SJSA1 (cell line): ENCODE data around the gene STAP2. TPM values are rescaled to one million over a fixed set of nuclear protein-coding genes. Genes with fewer than 3 reads are reported as not detected.
"Not testable (repeated sequence)": the region's sequence is repeated elsewhere in the genome, so short reads cannot be mapped to it uniquely, and the experiment has no call there.

ENCODE experiments used
- DNase-seq, 2 experiments: peaks; one replicate each; pipeline ENCODE4 v3.0.0-alpha.2; 2015 to 2020; ENCODE audit warnings: low spot score in 2 of 2, low read depth in 1 of 2
- H3K27ac ChIP-seq: fragments of 250-450 bp; sonication (Bioruptor Pico); 2 replicates; pipeline ENCODE4 v1.5.1; 2020; ENCODE audit warnings: mild to moderate bottlenecking, moderate library complexity
- H3K27me3 ChIP-seq: fragments of 250-450 bp; sonication (Bioruptor Pico); replicated peaks from 2 replicates; pipeline ENCODE4 v1.5.1; 2020; ENCODE audit warnings: mild to moderate bottlenecking, moderate library complexity
- H3K36me3 ChIP-seq: fragments of 250-450 bp; sonication (Bioruptor Pico); 2 replicates; pipeline ENCODE4 v1.5.1; 2020; ENCODE audit warnings: mild to moderate bottlenecking
- H3K4me1 ChIP-seq: fragments of 250-450 bp; sonication (Bioruptor Pico); replicated peaks from 2 replicates; pipeline ENCODE4 v1.6.1; 2021; ENCODE audit warnings: mild to moderate bottlenecking
- H3K4me3 ChIP-seq: fragments of 250-450 bp; sonication (Bioruptor Pico); 2 replicates; pipeline ENCODE4 v1.5.1; 2020; ENCODE audit warnings: mild to moderate bottlenecking
- H3K9me3 ChIP-seq: fragments of 250-450 bp; sonication (Bioruptor Pico); replicated peaks from 2 replicates; pipeline ENCODE4 v1.5.1; 2020; ENCODE audit warnings: mild to moderate bottlenecking
- total RNA-seq: library from RNA; depleted of rRNA; stranded (reverse); fragments of >200 nt; shearing (Covaris generic); gene quantifications from 2 replicates; pipeline ENCODE4 v1.2.3, GENCODE V29; 2014

Gene STAP2
- total RNA-seq, 1 experiment from 2014 or later: 3.1 TPM

DNA sequence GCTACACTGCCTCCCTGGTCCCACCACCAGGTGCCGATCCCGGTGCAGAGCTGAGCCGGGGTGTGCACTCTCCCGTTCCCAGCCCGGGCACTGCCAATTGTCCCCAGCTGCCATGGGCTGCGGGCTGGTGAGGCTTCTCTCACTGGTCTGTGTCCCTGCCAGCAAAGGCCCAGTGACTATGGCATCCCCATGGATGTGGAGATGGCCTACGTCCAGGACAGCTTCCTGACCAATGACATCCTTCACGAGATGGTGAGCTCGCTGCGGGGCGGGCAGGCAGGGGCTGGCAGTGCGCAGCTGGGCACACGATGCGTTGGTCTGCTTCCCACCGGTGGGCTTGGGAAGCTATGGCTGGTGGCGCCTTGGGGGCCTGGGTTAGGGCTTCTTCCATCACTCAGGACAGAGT, 19.3 kb upstream of the STAP2 start:
- Histone ChIP-seq H3K27me3 (no peaks in the 10 kb centered on the region), H3K4me3 (no peak overlapping the region), H3K4me1 (no peaks in the 10 kb centered on the region), H3K27ac (no peak overlapping the region), H3K36me3 (peaks cover 67% of the 10 kb centered on the region), H3K9me3 (no peaks in the 10 kb centered on the region)
- peak in 1 of 2 experiments; percentile 41 for DNase-seq

DNA sequence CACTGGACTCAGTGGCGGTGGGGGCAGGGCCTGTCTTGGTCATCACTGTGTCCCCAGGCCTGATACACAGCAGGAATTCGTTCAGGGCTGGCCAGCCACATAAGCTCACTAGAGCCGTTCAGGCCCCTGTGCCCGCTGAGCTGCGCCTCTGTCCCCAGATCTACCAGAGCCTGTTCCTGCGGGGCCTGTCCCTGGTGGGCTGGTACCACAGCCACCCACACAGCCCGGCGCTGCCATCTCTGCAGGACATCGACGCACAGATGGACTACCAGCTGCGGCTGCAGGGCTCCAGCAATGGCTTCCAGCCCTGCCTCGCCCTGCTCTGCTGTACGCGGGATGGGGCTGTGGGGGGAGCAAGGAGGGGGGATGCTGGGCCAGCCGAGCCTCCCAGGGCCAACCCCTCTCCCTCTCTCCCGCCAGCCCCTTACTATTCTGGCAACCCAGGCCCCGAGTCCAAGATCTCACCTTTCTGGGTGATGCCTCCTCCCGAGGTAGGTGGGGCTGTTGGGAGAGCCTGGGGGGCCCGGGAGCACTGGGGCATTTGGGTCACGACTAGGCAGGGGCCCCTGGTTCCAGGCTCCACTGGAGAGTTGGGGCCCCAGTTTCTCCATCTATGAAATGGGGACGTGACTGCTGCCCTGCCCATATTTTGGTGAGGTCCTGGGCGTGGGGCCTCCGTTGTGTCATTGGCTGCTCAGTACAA, 18.6 kb upstream of the STAP2 start:
- Histone ChIP-seq H3K27ac (no peak overlapping the region), H3K27me3 (no peaks in the 10 kb centered on the region), H3K4me1 (no peaks in the 10 kb centered on the region), H3K9me3 (no peaks in the 10 kb centered on the region), H3K4me3 (no peak overlapping the region), H3K36me3 (peaks cover 63% of the 10 kb centered on the region)
- DNase-seq: peak in 1 of 2 experiments; percentile 45

DNA sequence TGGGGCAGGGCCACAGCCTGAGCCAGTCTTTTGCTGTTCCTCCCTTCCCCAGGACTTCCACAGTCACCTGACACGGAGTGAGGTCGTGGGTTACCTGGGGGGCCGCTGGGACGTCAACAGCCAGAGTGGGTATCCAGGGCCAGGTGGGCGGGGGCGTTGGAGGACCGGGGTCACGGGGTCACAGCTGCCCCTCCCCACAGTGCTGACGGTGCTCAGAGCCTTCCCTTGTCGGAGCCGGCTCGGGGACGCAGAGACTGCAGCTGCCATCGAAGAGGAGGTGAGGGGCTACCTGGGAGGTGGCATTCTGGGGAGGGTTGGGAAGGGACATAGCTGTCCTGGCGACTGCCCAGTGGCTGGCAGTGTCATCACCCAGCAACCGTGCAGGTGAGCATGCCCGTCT, 16.3 kb upstream of the STAP2 start:
- Histone ChIP-seq H3K27ac (no peak overlapping the region), H3K4me1 (no peaks in the 10 kb centered on the region), H3K36me3 (peaks cover 40% of the 10 kb centered on the region), H3K9me3 (no peaks in the 10 kb centered on the region), H3K4me3 (no peak overlapping the region), H3K27me3 (no peaks in the 10 kb centered on the region)
- DNase-seq: peak in 1 of 2 experiments; percentile 37

DNA sequence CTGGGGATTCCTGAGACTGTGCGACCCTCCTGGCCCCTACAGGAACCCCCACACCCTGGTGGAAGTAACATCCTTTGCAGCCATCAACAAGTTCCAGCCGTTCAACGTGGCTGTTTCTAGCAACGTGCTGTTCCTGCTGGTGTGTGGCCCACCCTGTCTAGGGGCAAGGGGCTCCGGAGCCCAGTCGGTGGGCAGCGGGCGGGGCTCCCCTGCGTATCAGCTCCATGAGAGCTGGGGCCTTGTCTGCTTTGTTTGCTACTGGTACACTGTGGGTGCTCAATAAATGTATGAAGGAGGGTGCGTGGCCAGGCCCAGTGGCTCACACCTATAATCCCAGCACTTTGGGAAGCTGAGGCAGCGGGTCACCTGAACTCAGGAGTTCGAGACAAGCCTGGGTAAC, 15.7 kb upstream of the STAP2 start:
- H3K27me3 ChIP-seq: no peaks in the 10 kb centered on the region
- no peak for DNase-seq
- no peaks in the 10 kb centered on the region for H3K4me1 ChIP-seq
- H3K4me3 ChIP-seq: no peak overlapping the region
- no peak overlapping the region for H3K27ac ChIP-seq
- H3K36me3 ChIP-seq: peaks cover 34% of the 10 kb centered on the region
- H3K9me3 ChIP-seq: no peaks in the 10 kb centered on the region

DNA sequence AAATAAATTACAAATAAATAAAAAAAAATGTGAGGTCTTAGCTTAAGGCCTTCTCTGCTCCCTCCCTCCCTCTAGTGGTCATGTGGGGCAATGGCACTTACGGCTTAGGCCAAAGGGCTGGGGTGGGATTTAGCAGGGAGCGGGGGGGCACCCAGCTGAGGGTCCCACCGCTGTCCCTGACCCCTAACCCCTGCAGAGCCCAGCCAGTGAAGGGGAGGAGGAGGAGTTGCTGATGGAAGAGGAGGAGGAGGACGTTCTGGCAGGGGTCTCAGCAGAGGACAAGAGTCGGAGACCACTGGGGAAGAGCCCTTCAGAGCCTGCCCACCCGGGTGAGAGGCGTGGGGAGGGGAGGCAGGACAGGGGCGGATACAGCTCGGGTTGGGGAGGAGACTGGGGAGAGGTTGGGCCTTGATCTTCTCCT, 14.1 kb upstream of the STAP2 start:
- no peaks in the 10 kb centered on the region for H3K27me3 ChIP-seq
- no peaks in the 10 kb centered on the region for H3K9me3 ChIP-seq
- peaks cover 18% of the 10 kb centered on the region for H3K36me3 ChIP-seq
- H3K4me1 ChIP-seq: no peaks in the 10 kb centered on the region
- no peak overlapping the region for H3K27ac ChIP-seq
- peak; percentile 46 to 75 for DNase-seq
- no peak overlapping the region for H3K4me3 ChIP-seq

DNA sequence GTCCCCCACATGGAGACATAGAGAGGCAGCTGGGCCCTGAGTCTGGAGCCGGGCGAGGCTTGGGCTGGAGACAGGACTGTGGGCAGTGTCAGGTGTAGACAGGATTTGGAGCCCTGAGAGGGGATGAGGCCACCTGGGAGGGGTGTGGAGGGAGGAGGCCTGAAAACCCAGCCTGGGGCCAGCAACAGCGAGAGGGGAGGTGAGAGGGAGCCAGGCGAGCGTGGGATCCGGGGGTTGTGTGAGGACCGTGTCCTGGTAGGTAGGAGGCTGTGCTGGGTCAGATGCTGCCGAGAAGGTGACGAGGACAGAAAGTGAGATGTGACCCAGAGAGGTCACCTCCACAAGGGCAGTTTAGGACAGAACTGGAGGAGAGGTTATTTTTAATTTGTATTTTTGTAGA, 12.1 kb upstream of the STAP2 start:
- DNase-seq: peak in 1 of 2 experiments; percentile 40
- Histone ChIP-seq H3K9me3 (no peaks in the 10 kb centered on the region), H3K27ac (no peak overlapping the region), H3K36me3 (peaks cover 6% of the 10 kb centered on the region), H3K27me3 (no peaks in the 10 kb centered on the region), H3K4me1 (no peaks in the 10 kb centered on the region), H3K4me3 (no peak overlapping the region)

DNA sequence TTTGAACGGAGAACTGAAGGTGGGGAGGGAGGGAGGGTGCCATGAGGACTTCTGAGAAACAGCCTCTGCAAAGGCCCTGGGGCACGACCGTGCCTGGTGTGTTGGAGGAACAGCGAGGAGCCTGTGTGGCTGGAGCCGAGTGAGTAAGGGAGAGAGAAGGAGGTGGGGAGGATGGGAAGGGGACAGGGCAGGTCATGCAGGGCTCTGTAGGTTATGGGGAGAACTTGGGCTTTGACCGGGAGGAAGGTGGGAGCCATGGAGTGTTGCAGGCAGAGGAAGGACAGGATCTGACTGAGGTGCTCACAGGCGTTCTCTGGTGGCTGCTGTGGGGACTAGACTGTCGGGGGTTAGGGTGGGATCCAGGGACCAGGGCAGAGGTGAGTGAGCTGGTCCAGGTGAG, 11.5 kb upstream of the STAP2 start:
- peaks cover 6% of the 10 kb centered on the region for H3K36me3 ChIP-seq
- H3K27ac ChIP-seq: no peak overlapping the region

DNA sequence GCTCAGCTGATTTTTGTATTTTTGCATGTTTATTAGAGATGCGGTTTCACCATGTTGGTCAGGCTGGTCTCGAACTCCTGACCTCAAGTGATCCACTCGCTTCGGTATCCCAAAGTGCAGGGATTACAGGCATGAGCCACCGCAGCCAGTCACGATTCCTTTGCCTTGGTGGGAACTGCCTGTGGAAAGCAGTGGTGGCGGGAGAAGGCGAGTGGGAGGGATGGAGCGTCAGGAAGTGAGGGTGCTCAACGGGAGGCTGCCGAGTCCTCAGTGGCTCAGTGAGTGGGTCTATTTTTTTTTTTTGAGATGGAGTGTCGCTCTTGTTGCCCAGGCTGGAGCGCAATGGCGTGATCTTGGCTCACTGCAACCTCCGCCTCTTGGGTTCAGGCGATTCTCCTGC, 10.6 kb upstream of the STAP2 start:
- not testable (repeated sequence) for H3K27me3 ChIP-seq, H3K27ac ChIP-seq, H3K36me3 ChIP-seq, H3K4me3 ChIP-seq, H3K4me1 ChIP-seq, DNase-seq, H3K9me3 ChIP-seq

More for the DNA sequence above, 11.5 kb upstream of the STAP2 start:
- Histone ChIP-seq H3K4me1 (no peaks in the 10 kb centered on the region), H3K4me3 (no peak overlapping the region), H3K27me3 (no peaks in the 10 kb centered on the region), H3K9me3 (no peaks in the 10 kb centered on the region)
- DNase-seq: no peak

DNA sequence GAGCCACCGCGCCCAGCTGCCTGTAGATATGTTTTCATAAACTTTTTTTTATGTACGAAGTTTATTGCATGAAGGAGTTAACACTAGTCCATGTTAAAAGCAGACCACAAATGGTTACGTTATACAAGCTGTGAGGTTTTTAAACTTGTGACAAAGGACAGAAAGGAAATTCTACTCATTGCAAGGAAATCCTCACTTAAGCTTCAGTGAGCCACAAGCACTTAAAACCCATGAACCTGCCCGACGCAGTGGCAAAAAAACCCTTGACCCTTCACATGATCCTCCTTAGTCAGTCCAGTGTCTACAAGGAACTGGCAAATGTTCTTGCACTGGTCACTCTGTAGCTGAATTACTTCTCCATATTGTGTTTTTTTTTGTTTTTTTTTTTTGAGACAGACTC, 8.9 kb upstream of the STAP2 start:
- Histone ChIP-seq H3K27ac (no peak overlapping the region), H3K4me3 (no peak overlapping the region), H3K9me3 (no peaks in the 10 kb centered on the region)

DNA sequence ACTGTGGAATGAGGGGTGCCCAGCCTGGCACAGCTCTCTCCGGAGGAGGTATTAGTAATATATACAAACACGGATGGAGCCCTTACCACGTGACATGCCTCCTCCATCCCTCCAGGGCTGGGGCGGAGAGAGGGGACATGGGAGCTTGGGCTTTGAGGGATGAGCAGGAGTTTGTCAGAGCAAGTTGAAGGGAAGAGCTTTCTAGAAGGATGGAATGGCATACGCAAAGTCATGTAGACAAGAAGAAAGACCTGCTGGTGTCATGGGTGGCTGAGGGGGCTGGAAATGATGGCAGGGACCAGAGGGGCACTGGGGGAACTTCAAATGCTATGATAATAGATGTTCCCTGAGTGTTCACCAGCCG, 7.4 kb upstream of the STAP2 start:
- Histone ChIP-seq H3K27ac (no peak overlapping the region), H3K9me3 (no peaks in the 10 kb centered on the region), H3K4me3 (no peak overlapping the region), H3K27me3 (no peaks in the 10 kb centered on the region), H3K36me3 (no peaks in the 10 kb centered on the region; the same call in 1 of the 2 replicates), H3K4me1 (peaks cover 12% of the 10 kb centered on the region)
- no peak for DNase-seq

More for the DNA sequence above, 8.9 kb upstream of the STAP2 start:
- Histone ChIP-seq H3K36me3 (no peaks in the 10 kb centered on the region; the same call in 1 of the 2 replicates), H3K4me1 (peaks cover 6% of the 10 kb centered on the region), H3K27me3 (no peaks in the 10 kb centered on the region)
- no peak for DNase-seq

DNA sequence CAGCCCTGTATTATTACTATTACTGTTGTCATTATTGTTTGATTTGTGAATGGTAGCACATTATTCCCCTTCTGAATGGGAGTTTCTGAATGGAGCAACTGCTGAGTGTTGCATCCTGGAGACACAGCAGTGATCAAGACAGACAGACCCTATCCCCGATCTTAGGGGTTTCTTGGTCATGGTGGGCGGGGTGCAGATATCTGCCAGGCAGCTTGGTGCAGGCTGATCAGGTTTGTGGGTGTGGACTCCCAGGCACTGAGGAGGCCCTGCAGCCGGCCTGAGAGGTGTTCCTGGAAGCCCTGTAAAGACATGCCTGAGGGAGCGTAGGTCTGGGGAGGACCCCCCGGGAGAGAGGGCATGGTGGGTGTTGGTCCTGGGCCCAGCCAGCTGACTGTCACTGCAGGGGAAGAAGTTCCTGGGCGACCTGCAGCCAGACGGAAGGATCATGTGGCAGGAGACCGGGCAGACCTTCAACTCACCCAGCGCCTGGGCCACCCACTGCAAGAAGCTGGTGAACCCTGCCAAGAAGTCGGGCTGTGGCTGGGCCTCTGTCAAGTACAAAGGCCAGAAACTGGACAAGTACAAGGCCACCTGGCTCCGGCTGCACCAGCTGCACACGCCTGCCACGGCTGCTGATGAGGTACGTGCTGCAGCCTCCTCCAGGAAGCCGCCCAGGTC, 6.9 kb upstream of the STAP2 start:
- Histone ChIP-seq H3K9me3 (no peaks in the 10 kb centered on the region), H3K27ac (no peak overlapping the region), H3K27me3 (no peaks in the 10 kb centered on the region), H3K36me3 (no peaks in the 10 kb centered on the region; the same call in 1 of the 2 replicates), H3K4me1 (peaks cover 12% of the 10 kb centered on the region), H3K4me3 (no peak overlapping the region)
- no peak for DNase-seq

DNA sequence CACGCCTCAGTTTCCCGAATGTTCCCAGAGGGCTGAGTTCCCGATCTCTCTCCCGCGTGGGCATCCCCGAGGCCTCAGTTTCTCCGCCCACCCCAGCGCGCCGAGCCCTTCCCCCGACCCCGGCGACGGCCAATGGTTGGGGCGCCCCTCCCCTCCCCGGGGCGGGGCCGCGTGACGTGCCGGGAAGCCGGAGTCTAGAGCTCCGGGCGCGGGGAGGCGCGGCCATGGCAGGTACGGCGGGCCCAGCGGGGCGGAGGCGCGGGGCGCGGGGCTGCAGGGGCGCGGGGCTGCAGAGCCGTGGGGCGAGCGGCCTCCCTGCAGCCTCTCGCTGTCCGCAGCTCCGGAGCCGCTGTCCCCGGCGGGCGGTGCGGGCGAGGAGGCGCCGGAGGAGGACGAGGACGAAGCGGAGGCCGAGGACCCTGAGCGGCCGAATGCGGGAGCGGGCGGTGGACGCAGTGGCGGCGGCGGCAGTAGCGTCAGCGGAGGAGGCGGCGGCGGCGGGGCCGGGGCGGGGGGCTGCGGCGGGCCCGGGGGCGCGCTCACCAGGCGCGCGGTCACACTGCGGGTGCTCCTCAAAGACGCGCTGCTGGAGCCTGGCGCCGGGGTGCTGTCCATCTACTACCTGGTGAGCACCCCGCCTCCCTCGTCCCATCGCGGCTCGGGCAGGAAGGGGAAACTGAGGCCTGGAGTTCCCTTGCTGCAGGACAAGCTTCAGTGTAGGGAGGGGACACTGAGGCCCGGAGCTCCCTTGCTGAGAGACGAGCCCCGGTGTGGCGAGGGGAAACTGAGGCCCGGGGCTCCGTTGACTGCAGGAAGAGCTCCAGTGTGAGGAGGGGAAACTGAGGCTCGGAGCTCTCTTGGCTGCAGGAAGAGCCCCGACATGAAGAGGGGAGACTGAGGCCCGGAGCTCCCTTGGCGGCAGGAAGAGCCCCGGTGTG, 5.0 kb upstream of the STAP2 start, which contains the start of gene MPND:
TSS of gene MPND (plus strand) at position 193 of the 938 bp plus-strand sequence. CDS start at position 225, 32 bp downstream.
- peaks cover 14% of the 10 kb centered on the region for H3K4me1 ChIP-seq
- H3K4me3 ChIP-seq: peak within 1 kb of the TSS; percentile 62
- H3K9me3 ChIP-seq: no peaks in the 10 kb centered on the region
- no peaks in the 10 kb centered on the region for H3K27me3 ChIP-seq
- no peaks in the 10 kb centered on the region; the same call in 1 of the 2 replicates for H3K36me3 ChIP-seq
- peak within 1 kb of the TSS; percentile 42 for H3K27ac ChIP-seq
- peak in 1 of 2 experiments; percentile 86 for DNase-seq

DNA sequence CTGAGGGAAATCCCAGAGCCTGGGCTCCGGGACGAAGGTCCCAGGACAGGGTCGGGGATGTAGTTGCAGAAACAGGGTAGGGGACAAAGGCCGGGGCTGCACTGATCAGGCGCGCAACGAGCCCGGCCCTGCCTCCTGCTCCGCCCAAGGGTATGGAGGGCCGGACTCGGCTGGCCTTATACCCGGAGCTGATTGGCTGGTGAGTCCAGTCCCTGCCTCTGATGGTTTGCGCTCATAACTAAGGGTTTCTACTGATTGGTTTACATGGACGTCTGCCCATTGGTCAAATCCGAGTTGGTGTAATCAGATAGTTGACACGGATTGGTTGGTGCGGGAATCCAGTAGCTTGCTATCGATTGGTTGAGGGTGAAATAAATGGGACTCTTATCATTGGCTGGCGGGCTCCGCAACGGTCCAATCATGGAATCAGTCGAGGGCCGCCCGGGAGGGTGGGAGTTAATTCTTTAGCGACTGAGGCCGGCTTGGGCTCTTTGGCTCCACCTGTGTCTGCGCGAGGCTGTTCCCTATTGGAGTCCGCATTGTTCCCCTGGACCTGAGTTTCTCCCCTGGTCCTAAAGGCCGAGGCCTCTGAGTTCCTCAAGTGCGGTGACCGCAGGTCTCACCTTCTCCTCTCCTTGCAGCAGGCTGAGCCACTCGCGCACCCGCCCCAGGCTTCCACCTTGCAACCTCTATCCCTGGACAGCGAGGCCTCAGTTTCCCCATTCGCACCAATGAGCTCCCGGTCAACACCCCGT, 4.2 kb upstream of the STAP2 start:
- peak; percentile 98 for DNase-seq
- H3K4me1 ChIP-seq: peaks cover 20% of the 10 kb centered on the region
- no peaks in the 10 kb centered on the region for H3K27me3 ChIP-seq
- H3K27ac ChIP-seq: peak overlapping the region; percentile 42
- H3K36me3 ChIP-seq: no peaks in the 10 kb centered on the region; the same call in 1 of the 2 replicates
- H3K4me3 ChIP-seq: peak overlapping the region; percentile 62
- H3K9me3 ChIP-seq: no peaks in the 10 kb centered on the region
